ENCODE data around the gene SMIM27.
A peak's percentile ranks its signal among the peaks of the same experiment; 100 is the strongest.
"Not testable (repeated sequence)": the region's sequence is repeated elsewhere in the genome, so short reads cannot be mapped to it uniquely, and the experiment has no call there.

The SMIM27 gene

GRCh38 chr9:32578976-32579375 lies 26.8 kb downstream of the SMIM27 start:
- peaks cover 1% of the 10 kb centered on the region for H3K4me1 Mint-ChIP-seq

GRCh38 chr9:32579706-32580331 lies 27.7 kb downstream of the SMIM27 start:
- no peaks in the 10 kb centered on the region for H3K36me3 Mint-ChIP-seq
- H3K27me3 Mint-ChIP-seq, result peaks cover 6% of the 10 kb centered on the region
- H3K9me3 Mint-ChIP-seq, result no peaks in the 10 kb centered on the region
- H3K4me3 Mint-ChIP-seq, result no peak overlapping the region
- H3K27ac Mint-ChIP-seq, result peak overlapping the region; percentile 35
- H3K4me1 Mint-ChIP-seq, result no peaks in the 10 kb centered on the region

More at GRCh38 chr9:32578976-32579375, 26.8 kb downstream of the SMIM27 start:
- Mint-ChIP-seq H3K9me3 (no peaks in the 10 kb centered on the region), H3K27me3 (peaks cover 4% of the 10 kb centered on the region), H3K36me3 (no peaks in the 10 kb centered on the region), H3K27ac (no peak overlapping the region), H3K4me3 (no peak overlapping the region)

GRCh38 chr9:32580631-32581300 lies 28.6 kb downstream of the SMIM27 start:
- Mint-ChIP-seq H3K9me3 (no peaks in the 10 kb centered on the region), H3K27ac (no peak overlapping the region), H3K27me3 (peaks cover 9% of the 10 kb centered on the region), H3K36me3 (no peaks in the 10 kb centered on the region), H3K4me1 (no peaks in the 10 kb centered on the region), H3K4me3 (no peak overlapping the region)

- H3K9me3 Mint-ChIP-seq, result no peaks in the 10 kb centered on the region
Observed at GRCh38 chr9:32581512-32582143, 29.5 kb downstream of the SMIM27 start.

GRCh38 chr9:32584784-32585183 lies 32.7 kb downstream of the SMIM27 start:
- Mint-ChIP-seq H3K27me3 (peaks cover 12% of the 10 kb centered on the region), H3K36me3 (no peaks in the 10 kb centered on the region), H3K27ac (no peak overlapping the region), H3K4me3 (no peak overlapping the region), H3K9me3 (no peaks in the 10 kb centered on the region), H3K4me1 (no peaks in the 10 kb centered on the region)

More at GRCh38 chr9:32581512-32582143, 29.5 kb downstream of the SMIM27 start:
- H3K36me3 Mint-ChIP-seq, result no peaks in the 10 kb centered on the region
- H3K4me1 Mint-ChIP-seq, result no peaks in the 10 kb centered on the region
- no peak overlapping the region for H3K4me3 Mint-ChIP-seq
- H3K27ac Mint-ChIP-seq, result no peak overlapping the region
- H3K27me3 Mint-ChIP-seq, result peaks cover 11% of the 10 kb centered on the region

GRCh38 chr9:32587901-32588300 lies 35.8 kb downstream of the SMIM27 start:
- Mint-ChIP-seq H3K27me3 (peaks cover 10% of the 10 kb centered on the region), H3K36me3 (peaks cover 2% of the 10 kb centered on the region)

GRCh38 chr9:32589083-32589723 lies 37.1 kb downstream of the SMIM27 start:
- H3K27me3 Mint-ChIP-seq, result peaks cover 10% of the 10 kb centered on the region
- H3K4me1 Mint-ChIP-seq, result no peaks in the 10 kb centered on the region
- H3K36me3 Mint-ChIP-seq, result peaks cover 2% of the 10 kb centered on the region
- no peaks in the 10 kb centered on the region for H3K9me3 Mint-ChIP-seq
- H3K27ac Mint-ChIP-seq, result no peak overlapping the region
- no peak overlapping the region for H3K4me3 Mint-ChIP-seq

More at GRCh38 chr9:32587901-32588300, 35.8 kb downstream of the SMIM27 start:
- no peaks in the 10 kb centered on the region for H3K4me1 Mint-ChIP-seq
- H3K27ac Mint-ChIP-seq, result no peak overlapping the region
- no peaks in the 10 kb centered on the region for H3K9me3 Mint-ChIP-seq
- no peak overlapping the region for H3K4me3 Mint-ChIP-seq

GRCh38 chr9:32590476-32590875 lies 38.3 kb downstream of the SMIM27 start:
- Mint-ChIP-seq H3K36me3 (peaks cover 2% of the 10 kb centered on the region), H3K9me3 (no peaks in the 10 kb centered on the region), H3K4me3 (no peak overlapping the region), H3K27ac (no peak overlapping the region), H3K4me1 (no peaks in the 10 kb centered on the region), H3K27me3 (peaks cover 9% of the 10 kb centered on the region)

GRCh38 chr9:32590898-32591297 lies 38.8 kb downstream of the SMIM27 start:
- H3K9me3 Mint-ChIP-seq, result no peaks in the 10 kb centered on the region
- H3K36me3 Mint-ChIP-seq, result peaks cover 2% of the 10 kb centered on the region
- no peak overlapping the region for H3K27ac Mint-ChIP-seq
- H3K4me1 Mint-ChIP-seq, result no peaks in the 10 kb centered on the region
- H3K4me3 Mint-ChIP-seq, result no peak overlapping the region
- H3K27me3 Mint-ChIP-seq, result peaks cover 9% of the 10 kb centered on the region

- Mint-ChIP-seq H3K9me3 (no peaks in the 10 kb centered on the region), H3K27me3 (peaks cover 15% of the 10 kb centered on the region), H3K4me3 (no peak overlapping the region), H3K36me3 (no peaks in the 10 kb centered on the region), H3K27ac (no peak overlapping the region), H3K4me1 (no peaks in the 10 kb centered on the region)
Observed at GRCh38 chr9:32596096-32596865, 44.2 kb downstream of the SMIM27 start.

- Mint-ChIP-seq H3K9me3 (no peaks in the 10 kb centered on the region), H3K4me1 (no peaks in the 10 kb centered on the region), H3K27me3 (peaks cover 15% of the 10 kb centered on the region), H3K27ac (no peak overlapping the region), H3K4me3 (no peak overlapping the region), H3K36me3 (no peaks in the 10 kb centered on the region)
Observed at GRCh38 chr9:32596936-32597335, 44.8 kb downstream of the SMIM27 start.

- H3K27ac Mint-ChIP-seq, result not testable (repeated sequence)
Observed at GRCh38 chr9:32599021-32599420, 46.9 kb downstream of the SMIM27 start.

More at GRCh38 chr9:32599021-32599420, 46.9 kb downstream of the SMIM27 start:
- H3K36me3 Mint-ChIP-seq, H3K4me3 Mint-ChIP-seq, H3K9me3 Mint-ChIP-seq, H3K4me1 Mint-ChIP-seq: not testable (repeated sequence)
- H3K27me3 Mint-ChIP-seq, result peaks cover 15% of the 10 kb centered on the region
